Heart left ventricle (tissue), 16 donors: ENCODE measurements around the gene CTXND2. TPM values are rescaled to one million over a fixed set of nuclear protein-coding genes. Genes with fewer than 3 reads are reported as not detected.
A peak's percentile ranks its signal among the peaks of the same experiment; 100 is the strongest.
"Not testable (repeated sequence)": the region's sequence is repeated elsewhere in the genome, so short reads cannot be mapped to it uniquely, and the experiment has no call there.

Experiments
- ATAC-seq, 4 donors: fragments of 200-7000 bp; cut with Tn5 transposase; one replicate each; pipeline ENCODE4 v1.9.1; 2020 to 2022; ENCODE audit warnings: moderate library complexity in 4 of 4, mild to moderate bottlenecking in 3 of 4, moderate number of reproducible peaks in 1 of 4
- DNase-seq, 5 donors: peaks; one replicate each; pipeline ENCODE4 v3.0.0-alpha.2; 2020
- H3K27ac ChIP-seq, 12 donors: fragments of 200-600 bp; sonication (generic) in 4 of 12; one replicate each; pipeline versions ENCODE4 v1.5.0 to v1.8.0; 2016 to 2022; ENCODE audit warnings: mild to moderate bottlenecking in 2 of 12
- H3K27me3 ChIP-seq, 9 donors: fragments of 200-600 bp; sonication (generic) in 2 of 9; one replicate each; pipeline versions ENCODE4 v1.5.1 to v1.8.0; 2016 to 2022; ENCODE audit warnings: mild to moderate bottlenecking in 3 of 9
- H3K36me3 ChIP-seq, 9 donors: fragments of 200-600 bp; sonication (generic) in 2 of 9; one replicate each; pipeline versions ENCODE4 v1.5.0 to v1.8.0; 2018 to 2022; ENCODE audit warnings: mild to moderate bottlenecking in 2 of 9
- H3K4me1 ChIP-seq, 12 donors: fragments of 200-600 bp; sonication (generic) in 4 of 12; one replicate each; pipeline versions ENCODE4 v1.5.0 to v1.8.0; 2016 to 2022; ENCODE audit warnings: mild to moderate bottlenecking in 3 of 12
- H3K4me3 ChIP-seq, 12 donors: fragments of 200-600 bp; sonication (generic) in 4 of 12; one replicate each; pipeline versions ENCODE4 v1.5.0 to v1.8.0; 2017 to 2022; ENCODE audit warnings: mild to moderate bottlenecking in 9 of 12, moderate library complexity in 4 of 12
- H3K9me3 ChIP-seq, 12 donors: fragments of 200-600 bp; sonication (generic) in 4 of 12; one replicate each; pipeline versions ENCODE4 v1.5.0 to v1.8.0; 2016 to 2022; ENCODE audit warnings: mild to moderate bottlenecking in 1 of 12
- CTCF ChIP-seq, 12 donors: fragments of 200-600 bp; sonication (generic) in 4 of 12; IDR thresholded peaks; one replicate each; pipeline versions ENCODE4 v1.5.0 to v1.8.0; 2018 to 2022; ENCODE audit warnings: antibody characterized with exemption in 12 of 12, mild to moderate bottlenecking in 5 of 12
- POLR2A ChIP-seq, 2 donors: fragments of 450-650 bp; IDR thresholded peaks; one replicate each; pipeline ENCODE4 v1.6.1; 2017; ENCODE audit warnings: antibody characterized with exemption in 2 of 2, mild to moderate bottlenecking in 2 of 2, moderate library complexity in 2 of 2
- WGBS, 4 donors: extraction: QIAGEN DNeasy Blood & Tissue Kit in 2 of 4; methylation state at CpG; one replicate each; pipeline versions ENCODE4 v1.1.5 to v1.1.7; 2013 to 2018; 5-methylcytosine and 5-hydroxymethylcytosine counted together
- intact Hi-C, 10 donors: fragments of 100-400 bp; cut with DNase I; formaldehyde crosslinking; loops; one replicate each; pipeline versions ENCODE4 v1.11.1 to v1.14.2; 2022
- polyA plus RNA-seq, 2 donors: library from polyadenylated mRNA; stranded (reverse); fragments of 200-250 nt; gene quantifications; one replicate each; pipeline ENCODE4 v1.2.3, GENCODE V29; 2013
- total RNA-seq, 9 donors: library from RNA; depleted of rRNA in 2 of 9; stranded (reverse); fragments of >200 nt in 2 of 9; fragmentation: NEBNext Ultra II Directional in 3 of 9; extraction: Animal tissue kit (Norgen Biotek cat#: 25700) in 3 of 9; gene quantifications; one replicate each; pipeline versions ENCODE4 v1.1.0 to v1.2.4, GENCODE V29; 2016 to 2023
- donor health status: ischemic (EF 13 %, LVEDD 7.1; RV severe dilation, severe dysfunction).
- donor health status: healthy with polysubstance abuse.
- donor health status: DM: no; HTN: yes; CAD: no.
- donor health status: DM: no; HTN: no; CAD: no.
- donor health status: ischemic (EF 25% LVEDD 6.9; RV normal size, moderate dysfunction).
- donor health status: ischemic (EF 25% LVEDD 5.7; RV mildly dilated, moderate dysfunction).
- donor health status: healthy.
- donor health status: DM: yes; HTN: yes; CAD: no.
- donor health status: ischemic (EF 35%, LVEDD 5.7; RV mildly dilated, moderate dysfunction).
- donor health status: nonischemic (EF 11% LVEDD 7.7; RV severe dilation, severe dysfunction).
- donor health status: DM: yes; HTN: yes; CAD: no.
- donor health status: PGD.
- donor health status: ischemic (EF 29% LVEDD 5.4; RV normal size, mild dysfunction).
- donor health status: nonischemic (EF 23%, LVEDD 6.1; RV moderate dilation, normal function).

CTXND2 gene
- total and polyA plus RNA-seq, 11 donors = not detected

- Histone ChIP-seq H3K36me3 (peaks cover 0 to 88% (median 44%) of the 10 kb centered on the region in 9 donors), H3K4me3 (no peak overlapping the region), H3K27ac (peak overlapping the region in 1 of 12 donors; percentile 29), H3K27me3 (no peaks in the 10 kb centered on the region), H3K9me3 (no peaks in the 10 kb centered on the region), H3K4me1 (peaks cover 0 to 47% (median 10%) of the 10 kb centered on the region in 12 donors)
- intact Hi-C loops = no loop called here
- TF ChIP-seq CTCF (IDR thresholded peaks at IDR 0.05) (no peak), POLR2A (IDR thresholded peaks at IDR 0.05) (no peak)
- ATAC-seq (no peak), DNase-seq (no peak)
- WGBS, 4 donors = 80 to 90% (median 87%) methylated on average over 2 of the region's 2 CpGs
Measured at GRCh38 chr1:150843474-150843873, 43.5 kb upstream of the CTXND2 start.

- Histone ChIP-seq H3K4me3 (no peak overlapping the region), H3K4me1 (peaks cover 0 to 40% (median 9%) of the 10 kb centered on the region in 12 donors), H3K36me3 (peaks cover 0 to 76% (median 43%) of the 10 kb centered on the region in 9 donors), H3K9me3 (no peaks in the 10 kb centered on the region), H3K27me3 (no peaks in the 10 kb centered on the region), H3K27ac (no peak overlapping the region)
- DNase-seq (no peak), ATAC-seq (no peak)
- intact Hi-C loops = no loop called here
- 96 to 98% (median 97%) methylated on average over 4 of the region's 4 CpGs for WGBS, 4 donors
- TF ChIP-seq POLR2A (IDR thresholded peaks at IDR 0.05) (no peak), CTCF (IDR thresholded peaks at IDR 0.05) (no peak)
Measured at GRCh38 chr1:150846473-150847146, 40.3 kb upstream of the CTXND2 start.

- intact Hi-C loops, H3K4me3 ChIP-seq, H3K27me3 ChIP-seq, DNase-seq, ATAC-seq, H3K27ac ChIP-seq, H3K9me3 ChIP-seq: not testable (repeated sequence)
- WGBS, 4 donors = 97 to 99% (median 98%) methylated on average over 15 to 49 of the region's 49 CpGs
- Histone ChIP-seq H3K4me1 (peaks cover 0 to 33% (median 2%) of the 10 kb centered on the region in 12 donors), H3K36me3 (peaks cover 0 to 74% (median 66%) of the 10 kb centered on the region in 9 donors)
Measured at GRCh38 chr1:150850801-150851362, 36.1 kb upstream of the CTXND2 start.

- H3K9me3 ChIP-seq, intact Hi-C loops, H3K27me3 ChIP-seq, DNase-seq: not testable (repeated sequence)
- peak in 1 of 4 donors; percentile 24 for ATAC-seq
- 82 to 91% (median 85%) methylated on average over 3 of the region's 3 CpGs for WGBS, 4 donors
- peaks cover 0 to 20% (median 2%) of the 10 kb centered on the region in 12 donors for H3K4me1 ChIP-seq
- H3K36me3 ChIP-seq = peaks cover 0 to 79% (median 73%) of the 10 kb centered on the region in 9 donors
- peak overlapping the region in 1 of 12 donors; percentile 12 for H3K4me3 ChIP-seq
- peak overlapping the region in 2 of 12 donors; percentile 18 to 85 for H3K27ac ChIP-seq
Measured at GRCh38 chr1:150852734-150853133, 34.2 kb upstream of the CTXND2 start.

GRCh38 chr1:150863724-150864123, 23.2 kb upstream of the CTXND2 start:
- intact Hi-C loops = no loop called here
- peaks cover 0 to 15% (median 0%) of the 10 kb centered on the region in 12 donors for H3K4me1 ChIP-seq
- no peaks in the 10 kb centered on the region for H3K27me3 ChIP-seq
- no peak overlapping the region for H3K4me3 ChIP-seq
- TF ChIP-seq CTCF (IDR thresholded peaks at IDR 0.05) = no peak
- TF ChIP-seq POLR2A (IDR thresholded peaks at IDR 0.05) = no peak
- H3K36me3 ChIP-seq = peaks cover 0 to 14% (median 4%) of the 10 kb centered on the region in 9 donors
- DNase-seq (no peak), ATAC-seq (peak in 1 of 4 donors; percentile 26)
- 85 to 96% (median 86%) methylated on average over 2 of the region's 2 CpGs for WGBS, 4 donors
- H3K9me3 ChIP-seq = no peaks in the 10 kb centered on the region
- H3K27ac ChIP-seq = no peak overlapping the region

- H3K27me3 ChIP-seq, ATAC-seq, H3K27ac ChIP-seq, intact Hi-C loops, DNase-seq, H3K9me3 ChIP-seq, H3K4me3 ChIP-seq: not testable (repeated sequence)
- 83 to 91% (median 88%) methylated on average over 1 to 3 of the region's 3 CpGs for WGBS, 4 donors
- H3K36me3 ChIP-seq = peaks cover 0 to 19% (median 4%) of the 10 kb centered on the region in 9 donors
- H3K4me1 ChIP-seq = peaks cover 0 to 11% (median 0%) of the 10 kb centered on the region in 12 donors
Measured at GRCh38 chr1:150864200-150864599, 22.7 kb upstream of the CTXND2 start.
